NCI-H1105 treated with DMSO at 0.1 percent for 48 hours (cell line): ENCODE data around the gene MAST4.
A peak's percentile ranks its signal among the peaks of the same experiment; 100 is the strongest.

Source experiments
- DNase-seq: peaks from one replicate; lab custom pipeline; 2025; lab: John Stamatoyannopoulos, UW

MAST4 gene

DNA sequence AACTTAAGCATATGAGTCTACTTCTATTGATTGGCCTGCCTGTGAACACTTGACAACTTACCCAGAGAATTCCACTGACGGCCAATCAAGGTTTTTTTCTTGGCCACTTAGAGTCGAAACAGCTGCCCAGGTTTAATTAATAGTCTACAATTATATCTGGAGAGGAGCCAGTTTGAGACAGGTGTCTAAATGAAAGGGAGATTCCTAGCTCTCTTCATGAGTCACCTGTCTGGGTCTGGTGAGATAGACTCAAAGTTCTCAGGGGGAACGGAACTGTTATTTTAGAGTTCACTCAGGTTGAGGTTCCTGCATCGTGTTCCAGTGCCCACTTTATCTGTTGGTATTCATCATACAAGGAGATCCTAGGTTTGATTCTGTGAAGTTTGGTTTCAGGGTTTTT is 489.4 kb downstream of the MAST4 start:
- peak; percentile 94 for DNase-seq

DNA sequence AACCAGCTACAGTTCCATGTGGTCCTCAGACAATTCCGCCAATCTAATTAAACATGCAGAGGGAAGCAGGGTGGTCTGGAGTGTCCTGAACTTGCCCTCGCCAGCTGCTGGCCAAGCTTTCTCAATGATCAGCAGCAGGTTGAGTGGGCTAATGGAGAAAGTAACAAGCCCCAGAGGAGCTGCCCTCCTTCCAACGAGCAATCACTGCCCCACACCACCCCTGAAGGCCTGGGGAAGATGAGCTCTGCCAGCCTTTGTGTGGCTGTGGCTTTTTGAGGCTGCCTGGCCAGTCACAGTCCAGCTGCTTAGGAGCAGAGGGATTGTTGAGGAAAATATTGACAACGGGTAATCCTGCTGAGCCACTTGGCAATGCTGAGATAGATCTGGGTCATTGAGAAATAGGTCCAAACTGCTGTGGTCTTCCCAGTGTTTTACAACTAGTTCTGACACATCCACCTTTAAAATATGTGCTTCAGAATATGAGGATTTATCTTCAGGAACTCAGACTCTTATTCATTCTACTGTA is 493.1 kb downstream of the MAST4 start:
- DNase-seq: no peak

- DNase-seq: no peak
These were observed 493.8 kb downstream of the MAST4 start for GRCh38 chr5:67090040-67090439.

- DNase-seq: no peak
These were observed 494.4 kb downstream of the MAST4 start for GRCh38 chr5:67090593-67090992.

DNA sequence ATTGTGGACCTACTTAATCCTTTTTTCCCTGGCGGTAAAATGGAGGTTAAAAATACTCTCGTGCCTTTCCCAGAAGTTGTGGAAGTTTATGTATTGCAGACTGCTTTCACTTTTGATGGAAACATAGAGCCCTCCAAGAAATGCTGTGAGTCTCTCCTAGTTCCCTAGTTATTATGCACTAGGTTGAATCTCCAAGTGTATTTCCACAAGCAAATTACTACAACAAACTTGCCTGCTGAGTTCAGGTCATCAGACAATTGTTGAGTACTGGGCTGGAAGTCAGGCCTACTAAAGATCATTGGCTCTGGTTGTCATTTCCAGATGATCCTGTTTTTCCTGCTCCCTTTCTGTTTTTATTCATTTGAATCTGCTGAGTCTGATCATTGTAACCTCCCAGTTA is 496.3 kb downstream of the MAST4 start:
- no peak for DNase-seq

GRCh38 chr5:67093279-67093678 is 497.1 kb downstream of the MAST4 start:
- peak; percentile 10 for DNase-seq

GRCh38 chr5:67094476-67095300 is 498.5 kb downstream of the MAST4 start:
- no peak for DNase-seq

DNA sequence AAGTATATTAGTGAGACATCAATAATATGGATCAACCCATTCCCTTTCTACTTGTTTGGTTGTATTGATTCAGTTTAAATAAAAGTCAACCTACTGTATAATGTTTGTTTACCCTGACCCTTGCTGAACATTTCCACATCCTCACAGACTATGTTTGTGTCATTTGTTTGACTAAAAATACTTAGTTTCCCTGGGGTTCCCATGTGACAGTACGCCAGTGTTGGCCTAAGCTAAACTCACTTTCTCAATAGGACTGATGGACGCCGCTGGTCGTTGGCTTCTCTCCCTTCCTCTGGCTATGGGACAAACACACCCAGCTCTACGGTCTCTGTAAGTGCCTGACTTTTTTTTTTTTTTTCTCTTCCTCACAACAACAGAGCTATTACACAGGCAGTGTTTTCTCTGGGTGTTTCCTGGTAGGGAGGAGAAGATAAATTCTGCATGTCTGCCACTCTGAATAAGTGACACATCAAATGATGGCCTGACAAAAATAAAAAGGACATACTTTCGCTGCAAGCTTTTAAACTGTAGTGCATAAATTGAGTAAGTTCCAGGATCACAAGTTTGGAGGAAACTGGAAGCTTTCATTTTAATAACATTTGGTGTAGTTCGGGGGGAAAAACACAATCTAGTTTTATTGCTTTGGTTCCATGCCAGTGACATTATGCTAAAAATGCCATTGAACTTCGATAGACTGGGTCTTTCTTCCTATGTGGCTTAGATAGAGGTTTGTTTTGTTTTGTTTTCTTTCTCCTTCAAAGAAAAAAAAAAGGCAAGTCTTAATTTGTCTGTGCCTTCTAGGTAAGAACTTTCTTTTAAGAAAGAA is 499.4 kb downstream of the MAST4 start:
- no peak for DNase-seq

GRCh38 chr5:67098656-67099055 is 502.5 kb downstream of the MAST4 start:
- no peak for DNase-seq

- no peak for DNase-seq
These were observed 504.1 kb downstream of the MAST4 start for GRCh38 chr5:67100301-67100700.

DNA sequence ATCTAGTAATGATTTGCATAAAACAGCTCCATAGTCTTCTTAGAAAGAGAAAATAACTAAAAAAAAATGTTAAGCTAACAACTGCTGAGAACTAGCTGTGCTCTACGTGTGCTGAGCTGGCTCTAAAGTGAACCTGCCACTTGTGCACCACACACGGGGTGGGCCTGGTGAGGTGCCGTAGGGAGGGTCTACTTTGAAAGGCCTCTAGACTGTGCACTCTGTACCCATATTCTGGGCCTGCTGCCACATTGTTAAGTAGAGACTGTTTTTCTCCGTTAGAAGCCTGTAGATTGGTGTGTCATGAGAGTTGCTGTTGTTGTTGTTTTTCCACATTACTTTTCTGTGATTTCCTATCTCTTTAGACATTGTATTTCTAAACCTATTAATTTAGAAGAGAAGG is 506.5 kb downstream of the MAST4 start:
- DNase-seq: no peak

DNA sequence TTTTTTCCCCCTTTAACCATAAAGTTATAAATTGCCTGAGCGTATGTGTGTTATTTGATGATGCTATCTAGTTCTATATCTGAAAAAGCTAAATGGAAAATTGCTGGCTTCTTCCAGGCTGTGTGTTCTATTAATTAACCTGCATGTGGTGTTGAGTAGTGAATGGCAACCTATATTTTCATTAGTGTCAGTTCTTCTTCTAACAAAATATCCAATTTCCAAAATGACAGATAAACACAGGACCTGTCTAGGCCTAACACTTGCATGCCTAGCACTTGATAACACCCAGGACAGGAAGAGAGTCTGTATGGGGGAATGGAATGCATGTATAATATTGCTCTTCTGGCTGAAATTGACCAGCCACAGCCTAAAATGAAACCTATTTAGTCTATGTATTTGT is 508.7 kb downstream of the MAST4 start:
- no peak for DNase-seq

- DNase-seq: no peak
These were observed 509.1 kb downstream of the MAST4 start for GRCh38 chr5:67105270-67105669.

DNA sequence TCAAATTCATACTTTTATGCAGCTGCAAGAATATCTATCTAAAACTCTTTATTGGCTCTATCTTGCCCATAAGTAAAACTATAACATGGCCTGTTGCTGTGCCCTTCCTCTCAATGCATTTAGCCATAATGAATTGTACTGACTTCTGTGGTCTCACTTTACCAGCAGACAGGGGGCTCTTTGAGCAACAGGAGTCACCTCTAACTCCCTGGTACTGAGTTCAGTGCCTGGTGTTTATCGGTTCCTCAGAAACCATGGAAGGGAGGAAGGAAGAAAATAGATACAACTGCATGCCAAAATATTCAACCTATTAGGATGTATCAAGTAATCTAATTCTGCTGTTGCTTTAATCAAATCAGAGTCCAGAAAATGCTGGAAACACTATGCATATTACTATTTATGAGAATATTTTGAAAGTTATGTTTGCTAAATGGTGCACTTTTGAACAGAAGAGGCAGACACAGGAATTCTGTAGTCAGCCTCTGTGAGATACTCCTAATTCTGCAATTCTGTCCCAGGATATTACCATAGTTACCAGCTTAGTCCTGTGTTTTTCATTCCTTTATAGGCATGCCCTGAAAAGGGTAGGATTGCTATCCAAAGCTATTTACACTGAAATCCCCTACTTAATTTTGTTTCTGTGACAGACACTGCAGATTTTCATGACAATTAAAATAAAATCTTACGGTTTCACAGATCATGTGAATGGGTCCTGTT is 510.6 kb downstream of the MAST4 start:
- DNase-seq: no peak

- DNase-seq: no peak
These were observed 515.6 kb downstream of the MAST4 start for GRCh38 chr5:67111779-67112178.

- DNase-seq: no peak
These were observed 519.1 kb downstream of the MAST4 start for GRCh38 chr5:67115246-67115645.

DNA sequence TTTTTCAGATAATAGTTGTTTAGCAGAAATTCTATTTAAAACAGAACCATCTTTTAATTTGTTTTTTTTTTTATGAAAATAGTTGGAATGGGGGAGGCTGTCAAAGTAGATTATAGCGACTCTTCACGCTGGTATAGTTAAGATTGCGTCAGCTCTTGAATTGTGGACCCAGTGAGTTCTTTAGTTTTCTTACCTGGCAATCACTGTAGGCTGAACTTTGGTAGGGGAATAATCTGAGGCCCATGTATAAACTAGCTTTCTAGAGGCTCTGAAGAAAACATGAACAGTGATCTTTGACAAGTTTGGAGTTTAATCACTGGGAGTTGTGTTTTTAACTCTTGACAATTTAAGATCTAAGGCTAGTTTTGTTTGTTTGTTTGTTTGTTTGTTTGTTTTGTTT is 519.6 kb downstream of the MAST4 start:
- DNase-seq: no peak

- no peak for DNase-seq
These were observed 521.9 kb downstream of the MAST4 start for GRCh38 chr5:67118050-67118620.

- no peak for DNase-seq
These were observed 522.8 kb downstream of the MAST4 start for GRCh38 chr5:67119010-67119409.

DNA sequence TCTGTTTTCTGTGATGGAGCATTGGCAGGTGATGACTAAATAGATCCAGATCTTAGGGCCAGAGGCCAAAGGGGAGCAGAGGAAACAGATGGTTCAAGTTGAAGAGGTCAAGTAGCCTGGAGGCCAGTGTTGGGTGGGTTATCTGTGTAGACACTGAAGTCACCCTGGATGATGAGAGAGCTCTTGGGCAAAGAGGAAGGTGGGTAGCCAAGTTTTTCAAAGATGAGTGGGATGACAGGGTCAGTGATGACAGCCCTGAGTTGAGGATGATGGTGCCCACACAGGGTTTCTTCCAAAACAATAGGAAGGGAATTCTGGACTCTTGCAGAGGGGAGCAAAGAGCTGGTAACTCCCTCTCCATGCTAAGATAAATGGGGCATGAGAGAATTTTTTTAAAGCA is 523.8 kb downstream of the MAST4 start:
- no peak for DNase-seq

GRCh38 chr5:67123819-67124218 is 527.6 kb downstream of the MAST4 start:
- DNase-seq: no peak

DNA sequence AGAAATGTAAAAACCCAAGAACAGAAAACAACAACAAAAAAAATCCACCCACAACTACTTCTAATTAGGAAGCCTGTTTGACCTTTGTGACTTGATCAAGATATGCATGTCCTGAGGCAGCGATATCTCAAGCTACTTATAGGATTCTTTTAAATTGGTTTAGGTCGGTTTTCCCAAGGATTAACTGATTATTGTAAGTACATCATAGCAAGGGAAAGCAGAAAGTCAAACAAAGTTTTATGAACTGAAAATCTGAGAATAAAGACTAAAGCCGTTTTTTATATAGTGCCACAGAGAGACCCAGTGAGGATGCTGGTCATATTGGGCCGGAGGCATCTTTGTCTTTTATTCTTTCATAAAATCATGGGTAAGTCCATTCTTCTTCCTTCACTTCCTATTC is 528.4 kb downstream of the MAST4 start:
- DNase-seq: no peak
